Measurements from ENCODE around the gene LAMC3. TPM values are rescaled to one million over a fixed set of nuclear protein-coding genes. Genes with fewer than 3 reads are reported as not detected.
A peak's percentile ranks its signal among the peaks of the same experiment; 100 is the strongest.

LAMC3 gene
- total and polyA plus RNA-seq, 2 experiments from 2014 or later: 29.5 to 43.4 TPM

GRCh38 chr9:131015876-131016397 lies 7.0 kb downstream of the LAMC3 start:
- Histone ChIP-seq H3K9me2 (replicated peaks; ENCODE audit: insufficient read depth) (no peaks in the 10 kb centered on the region), H3K4me2 (no peak overlapping the region), H3K4me1 (ENCODE audit: insufficient read depth) (peaks cover 20% of the 10 kb centered on the region), H3K79me2 (no peaks in the 10 kb centered on the region), H3K27ac (peak overlapping the region; percentile 63), H3K9me3 (ENCODE audit: low read depth) (no peaks in the 10 kb centered on the region), H4K20me1 (ENCODE audit: insufficient read depth, poor library complexity, severe bottlenecking) (no peaks in the 10 kb centered on the region), H3K27me3 (peaks cover 12% of the 10 kb centered on the region), H3K36me3 (replicated peaks; ENCODE audit: insufficient read depth, low read depth) (no peaks in the 10 kb centered on the region), H2AFZ (no peak overlapping the region), H3K4me3 (no peak overlapping the region)
- TF ChIP-seq EZH2phosphoT487 (IDR thresholded peaks at IDR 0.05; ENCODE audit: low read depth, severe bottlenecking, unreplicated experiment): no peak
- no peak for TF ChIP-seq CTCF (IDR thresholded peaks at IDR 0.05; ENCODE audit: poor library complexity)
- no peak for TF ChIP-seq EZH2 (IDR thresholded peaks at IDR 0.05; ENCODE audit: borderline replicate concordance)
- no peak for DNase-seq (ENCODE audit: low spot score)
- WGBS (ENCODE audit: low lambda C conversion rate, missing lambda C conversion rate): 96% methylated on average over 6 of the region's 6 CpGs

GRCh38 chr9:131017067-131017466 lies 8.1 kb downstream of the LAMC3 start:
- H3K36me3 ChIP-seq (replicated peaks; ENCODE audit: insufficient read depth, low read depth): no peaks in the 10 kb centered on the region

GRCh38 chr9:131018621-131019020 lies 9.6 kb downstream of the LAMC3 start:
- H3K9me2 ChIP-seq (replicated peaks; ENCODE audit: insufficient read depth): no peaks in the 10 kb centered on the region
- no peak overlapping the region for H3K27ac ChIP-seq
- H3K4me2 ChIP-seq: no peak overlapping the region
- no peaks in the 10 kb centered on the region for H3K9me3 ChIP-seq (ENCODE audit: low read depth)
- no peaks in the 10 kb centered on the region for H3K79me2 ChIP-seq
- no peak for DNase-seq (ENCODE audit: low spot score)
- no peaks in the 10 kb centered on the region for H3K36me3 ChIP-seq (replicated peaks; ENCODE audit: insufficient read depth, low read depth)
- WGBS (ENCODE audit: low lambda C conversion rate, missing lambda C conversion rate): 89% methylated on average over 6 of the region's 6 CpGs
- TF ChIP-seq EZH2 (IDR thresholded peaks at IDR 0.05; ENCODE audit: borderline replicate concordance) (no peak), EZH2phosphoT487 (IDR thresholded peaks at IDR 0.05; ENCODE audit: low read depth, severe bottlenecking, unreplicated experiment) (no peak)
- H3K4me1 ChIP-seq (ENCODE audit: insufficient read depth): peaks cover 7% of the 10 kb centered on the region
- no peak overlapping the region for H2AFZ ChIP-seq
- no peak overlapping the region for H3K4me3 ChIP-seq
- H4K20me1 ChIP-seq (ENCODE audit: insufficient read depth, poor library complexity, severe bottlenecking): no peaks in the 10 kb centered on the region
- peaks cover 7% of the 10 kb centered on the region for H3K27me3 ChIP-seq

More at GRCh38 chr9:131017067-131017466, 8.1 kb downstream of the LAMC3 start:
- H3K4me1 ChIP-seq (ENCODE audit: insufficient read depth): peaks cover 13% of the 10 kb centered on the region
- H3K9me2 ChIP-seq (replicated peaks; ENCODE audit: insufficient read depth): no peaks in the 10 kb centered on the region
- no peak for TF ChIP-seq EZH2phosphoT487 (IDR thresholded peaks at IDR 0.05; ENCODE audit: low read depth, severe bottlenecking, unreplicated experiment)
- no peak for TF ChIP-seq EZH2 (IDR thresholded peaks at IDR 0.05; ENCODE audit: borderline replicate concordance)
- TF ChIP-seq CTCF (IDR thresholded peaks at IDR 0.05; ENCODE audit: poor library complexity): no peak
- peaks cover 7% of the 10 kb centered on the region for H3K27me3 ChIP-seq
- WGBS (ENCODE audit: low lambda C conversion rate, missing lambda C conversion rate): 52% methylated on average over 21 of the region's 21 CpGs
- H3K4me2 ChIP-seq: no peak overlapping the region
- H2AFZ ChIP-seq: no peak overlapping the region
- no peaks in the 10 kb centered on the region for H3K79me2 ChIP-seq
- H3K27ac ChIP-seq: peak overlapping the region; percentile 63
- no peaks in the 10 kb centered on the region for H4K20me1 ChIP-seq (ENCODE audit: insufficient read depth, poor library complexity, severe bottlenecking)
- DNase-seq (ENCODE audit: low spot score): peak; percentile 35
- no peaks in the 10 kb centered on the region for H3K9me3 ChIP-seq (ENCODE audit: low read depth)
- no peak overlapping the region for H3K4me3 ChIP-seq

- Histone ChIP-seq H3K4me2 (no peak overlapping the region), H3K9me2 (replicated peaks; ENCODE audit: insufficient read depth) (no peaks in the 10 kb centered on the region), H3K9me3 (ENCODE audit: low read depth) (no peaks in the 10 kb centered on the region), H2AFZ (no peak overlapping the region), H4K20me1 (ENCODE audit: insufficient read depth, poor library complexity, severe bottlenecking) (no peaks in the 10 kb centered on the region), H3K4me1 (ENCODE audit: insufficient read depth) (peaks cover 7% of the 10 kb centered on the region), H3K27me3 (peaks cover 7% of the 10 kb centered on the region), H3K79me2 (no peaks in the 10 kb centered on the region), H3K36me3 (replicated peaks; ENCODE audit: insufficient read depth, low read depth) (no peaks in the 10 kb centered on the region), H3K4me3 (no peak overlapping the region), H3K27ac (peak overlapping the region; percentile 86)
- no peak for TF ChIP-seq EZH2phosphoT487 (IDR thresholded peaks at IDR 0.05; ENCODE audit: low read depth, severe bottlenecking, unreplicated experiment)
- TF ChIP-seq CTCF (IDR thresholded peaks at IDR 0.05; ENCODE audit: poor library complexity): no peak
- TF ChIP-seq EZH2 (IDR thresholded peaks at IDR 0.05; ENCODE audit: borderline replicate concordance): no peak
- 61% methylated on average over 15 of the region's 15 CpGs for WGBS (ENCODE audit: low lambda C conversion rate, missing lambda C conversion rate)
- DNase-seq (ENCODE audit: low spot score): peak; percentile 59
These were observed 10.6 kb downstream of the LAMC3 start for GRCh38 chr9:131019388-131020239.
